K562 (cell line): ENCODE results near the gene CDC42EP1.

ENCODE experiments used
- CTCF ChIP-seq, 3 experiments: IDR thresholded peaks in 2 of 3; conservative IDR thresholded peaks in 1 of 3; 2 replicates each; pipeline ENCODE4 v1.5.1; 2011 to 2012; ENCODE audit warnings: low read length in 3 of 3, mild to moderate bottlenecking in 3 of 3, control low read depth in 2 of 3, improper control_type of control experiment in 1 of 3, inconsistent platforms in 1 of 3, low read depth in 1 of 3, mixed read lengths in 1 of 3, moderate library complexity in 1 of 3; ENCODE audit not compliant: insufficient read depth in 2 of 3
- DMBX1 ChIP-seq: fragments of 250-450 bp; sonication (Bioruptor Pico); IDR thresholded peaks from 2 replicates; pipeline ENCODE4 v1.8.0; 2022; ENCODE audit warnings: inconsistent platforms, mild to moderate bottlenecking, moderate library complexity, borderline replicate concordance
- E2F1 ChIP-seq: sonication (generic); formaldehyde crosslinking; IDR thresholded peaks from 2 replicates; pipeline ENCODE4 v1.8.1; 2023; ENCODE audit warnings: mild to moderate bottlenecking, missing genetic modification reagents, moderate library complexity
- KDM1A ChIP-seq, 2 experiments: fragments of 450-650 bp; IDR thresholded peaks; 2 replicates each; pipeline ENCODE4 v1.6.1; 2016; ENCODE audit warnings: mild to moderate bottlenecking in 2 of 2
- POLR2A ChIP-seq: fragments of 450-650 bp; conservative IDR thresholded peaks from 2 replicates; pipeline ENCODE4 v1.6.1; 2016
- RAD21 ChIP-seq, 2 experiments: fragments of 250-450 bp in 1 of 2; fragments of 450-650 bp in 1 of 2; sonication (Bioruptor Pico) in 1 of 2; formaldehyde crosslinking in 1 of 2; IDR thresholded peaks in 1 of 2; conservative IDR thresholded peaks in 1 of 2; 2 replicates each; pipeline versions ENCODE4 v1.4.0 to v1.8.0; 2020 to 2022; ENCODE audit warnings: mild to moderate bottlenecking in 2 of 2, moderate library complexity in 1 of 2
- THAP7 ChIP-seq: fragments of 250-450 bp; sonication (Bioruptor Pico); IDR thresholded peaks from 2 replicates; pipeline ENCODE4 v1.5.0; 2021
- YBX1 ChIP-seq: fragments of 450-650 bp; IDR thresholded peaks from 2 replicates; pipeline ENCODE4 v1.7.1; 2016; ENCODE audit warnings: mild to moderate bottlenecking
- ZNF274 ChIP-seq: IDR thresholded peaks from 2 replicates; pipeline ENCODE4 v1.6.1; 2011; ENCODE audit warnings: low read depth, mild to moderate bottlenecking, low read length, moderate library complexity, borderline replicate concordance

- TF ChIP-seq ZNF274 (no peak), E2F1 (CRISPR knock-in tag) (no peak), DMBX1 (no peak), CTCF (IDR thresholded peaks at IDR 0.05 in 2 of 3, conservative IDR thresholded peaks at IDR 0.05 in 1 of 3; ENCODE audit: insufficient read depth in 2 of 3, low read depth in 1 of 3, low read length in 3 of 3) (no peak), RAD21 (CRISPR knock-in tag; conservative IDR thresholded peaks at IDR 0.05 in 1 of 2, IDR thresholded peaks at IDR 0.05 in 1 of 2) (no peak), THAP7 (CRISPR knock-in tag) (no peak), KDM1A (IDR thresholded peaks at IDR 0.05) (no peak), POLR2A (no peak), YBX1 (no peak)
Observed at GRCh38 chr22:37545703-37546436, 14.4 kb upstream of the CDC42EP1 start.
